ENCODE data around the gene COL5A2.

- TF ChIP-seq CTCF (optimal IDR thresholded peaks at IDR 0.05 in 1 of 3, IDR thresholded peaks at IDR 0.05 in 1 of 3, conservative IDR thresholded peaks at IDR 0.05 in 1 of 3; ENCODE audit: extremely low read depth in 1 of 3, insufficient read depth in 2 of 3, low read length in 3 of 3) (no peak), EZH2 (IDR thresholded peaks at IDR 0.05; ENCODE audit: low read length) (no peak)
Observed at GRCh38 chr2:189188115-189188805, 8.7 kb upstream of the COL5A2 start.
